HG03342 (cell line): ENCODE data around the gene UIMC1.
A peak's percentile ranks its signal among the peaks of the same experiment; 100 is the strongest.
"Not testable (repeated sequence)": the region's sequence is repeated elsewhere in the genome, so short reads cannot be mapped to it uniquely, and the experiment has no call there.

Source experiments
- ATAC-seq: cut with Tn5 transposase; IDR thresholded peaks from one replicate; pipeline ENCODE4 v1.9.1; 2021; ENCODE audit warnings: mild to moderate bottlenecking, moderate library complexity; ENCODE audit not compliant: unreplicated experiment

Gene UIMC1

GRCh38 chr5:177010153-177010552, 3.6 kb upstream of the UIMC1 start:
- no peak for ATAC-seq

- no peak for ATAC-seq
Observed at GRCh38 chr5:177008716-177009115, 2.1 kb upstream of the UIMC1 start.

- ATAC-seq = peak; percentile 55
Observed at GRCh38 chr5:177005619-177006264, 837 bp downstream of the UIMC1 start.

- no peak for ATAC-seq
Observed at GRCh38 chr5:177004961-177005360, 1.6 kb downstream of the UIMC1 start.

- ATAC-seq = no peak
Observed at GRCh38 chr5:177003649-177004048, 2.9 kb downstream of the UIMC1 start.

- ATAC-seq = not testable (repeated sequence)
Observed at GRCh38 chr5:176999526-176999925, 7.1 kb downstream of the UIMC1 start.

- ATAC-seq = no peak
Observed at GRCh38 chr5:176998828-176999227, 7.8 kb downstream of the UIMC1 start.

GRCh38 chr5:176996780-176997179, 9.8 kb downstream of the UIMC1 start:
- no peak for ATAC-seq

- ATAC-seq = peak; percentile 50
Observed at GRCh38 chr5:176995896-176996767, 10.4 kb downstream of the UIMC1 start.

GRCh38 chr5:176995122-176995490, 11.5 kb downstream of the UIMC1 start:
- no peak for ATAC-seq

- ATAC-seq = no peak
Observed at GRCh38 chr5:176994460-176995121, 12.0 kb downstream of the UIMC1 start.

GRCh38 chr5:176993081-176993480, 13.5 kb downstream of the UIMC1 start:
- ATAC-seq = not testable (repeated sequence)

GRCh38 chr5:176987583-176987982, 19.0 kb downstream of the UIMC1 start:
- no peak for ATAC-seq

- ATAC-seq = no peak
Observed at GRCh38 chr5:176986280-176986679, 20.3 kb downstream of the UIMC1 start.

GRCh38 chr5:176985516-176985915, 21.1 kb downstream of the UIMC1 start:
- ATAC-seq = no peak

- ATAC-seq = not testable (repeated sequence)
Observed at GRCh38 chr5:176984176-176984575, 22.4 kb downstream of the UIMC1 start.

- not testable (repeated sequence) for ATAC-seq
Observed at GRCh38 chr5:176983593-176983992, 23.0 kb downstream of the UIMC1 start.

- not testable (repeated sequence) for ATAC-seq
Observed at GRCh38 chr5:176983112-176983511, 23.5 kb downstream of the UIMC1 start.

- ATAC-seq = no peak
Observed at GRCh38 chr5:176980818-176981217, 25.8 kb downstream of the UIMC1 start.

- no peak for ATAC-seq
Observed at GRCh38 chr5:176979669-176980068, 26.9 kb downstream of the UIMC1 start.

- no peak for ATAC-seq
Observed at GRCh38 chr5:176965633-176966032, 40.9 kb downstream of the UIMC1 start.

GRCh38 chr5:176959051-176959450, 47.5 kb downstream of the UIMC1 start:
- ATAC-seq = no peak
